Renal cortical epithelial cell (primary cell): ENCODE data around the gene PMEPA1. TPM values are rescaled to one million over a fixed set of nuclear protein-coding genes. Genes with fewer than 3 reads are reported as not detected.

Experiments used
- DNase-seq: peaks from one replicate; pipeline ENCODE4 v3.0.0-alpha.2; 2011; ENCODE audit warnings: low read depth
- total RNA-seq: library from RNA; depleted of rRNA; stranded (reverse); fragments of >200 nt; gene quantifications from 2 replicates; pipeline ENCODE4 v1.2.3, GENCODE V29; 2014

Gene PMEPA1
- total RNA-seq, 1 donor from 2014 or later = 159 TPM

- no peak for DNase-seq
Observed at GRCh38 chr20:57736738-57737347, 27.0 kb upstream of the PMEPA1 start.

GRCh38 chr20:57735831-57736737, 26.3 kb upstream of the PMEPA1 start:
- no peak for DNase-seq

- no peak for DNase-seq
Observed at GRCh38 chr20:57734754-57735153, 24.9 kb upstream of the PMEPA1 start.

- no peak for DNase-seq
Observed at GRCh38 chr20:57732226-57732625, 22.4 kb upstream of the PMEPA1 start.

GRCh38 chr20:57728762-57729161, 18.9 kb upstream of the PMEPA1 start:
- no peak for DNase-seq

GRCh38 chr20:57727863-57728262, 18.0 kb upstream of the PMEPA1 start:
- DNase-seq = no peak

GRCh38 chr20:57725636-57726035, 15.8 kb upstream of the PMEPA1 start:
- DNase-seq = no peak

- no peak for DNase-seq
Observed at GRCh38 chr20:57724610-57725405, 15.0 kb upstream of the PMEPA1 start.

GRCh38 chr20:57723816-57724215, 14.0 kb upstream of the PMEPA1 start:
- DNase-seq = no peak

GRCh38 chr20:57719951-57720350, 10.1 kb upstream of the PMEPA1 start:
- DNase-seq = no peak

- peak; percentile 95 for DNase-seq
Observed at GRCh38 chr20:57718490-57719009, 8.7 kb upstream of the PMEPA1 start.

- peak; percentile 72 for DNase-seq
Observed at GRCh38 chr20:57717797-57718196, 8.0 kb upstream of the PMEPA1 start.

GRCh38 chr20:57716901-57717300, 7.1 kb upstream of the PMEPA1 start:
- no peak for DNase-seq

- DNase-seq = peak; percentile 83
Observed at GRCh38 chr20:57716202-57716601, 6.4 kb upstream of the PMEPA1 start.

- no peak for DNase-seq
Observed at GRCh38 chr20:57715268-57715904, 5.6 kb upstream of the PMEPA1 start.

- DNase-seq = peak; percentile 93
Observed at GRCh38 chr20:57714409-57715267, 4.8 kb upstream of the PMEPA1 start.

GRCh38 chr20:57713951-57714350, 4.1 kb upstream of the PMEPA1 start:
- no peak for DNase-seq

GRCh38 chr20:57713505-57713903, 3.7 kb upstream of the PMEPA1 start:
- DNase-seq = no peak

- DNase-seq = peak; percentile 51
Observed at GRCh38 chr20:57712851-57713504, 3.2 kb upstream of the PMEPA1 start.

- no peak for DNase-seq
Observed at GRCh38 chr20:57712341-57712740, 2.5 kb upstream of the PMEPA1 start.
